Vagina (tissue), 2 donors: Measurements from ENCODE around the gene EREG. TPM values are rescaled to one million over a fixed set of nuclear protein-coding genes. Genes with fewer than 3 reads are reported as not detected.
"Not testable (repeated sequence)": the region's sequence is repeated elsewhere in the genome, so short reads cannot be mapped to it uniquely, and the experiment has no call there.

Experiments used
- DNase-seq, 2 donors: peaks; one replicate each; pipeline ENCODE4 v3.0.0-alpha.2; 2017; ENCODE audit errors: extremely low spot score in 2 of 2
- H3K27ac ChIP-seq: fragments of 200-600 bp; sonication (generic); one replicate; pipeline ENCODE4 v1.5.1; 2019
- H3K27me3 ChIP-seq: fragments of 200-600 bp; sonication (generic); one replicate; pipeline ENCODE4 v1.5.1; 2019
- H3K36me3 ChIP-seq, 2 donors: fragments of 200-600 bp; sonication (generic); one replicate each; pipeline ENCODE4 v1.5.1; 2017 to 2019
- H3K4me1 ChIP-seq: fragments of 200-600 bp; sonication (generic); one replicate; pipeline ENCODE4 v1.5.1; 2019
- H3K4me3 ChIP-seq, 2 donors: fragments of 200-600 bp; sonication (generic); 1 replicate in 1 of 2; 2 replicates in 1 of 2; pipeline ENCODE4 v1.5.1; 2016 to 2019
- H3K9me3 ChIP-seq: fragments of 200-600 bp; sonication (generic); one replicate; pipeline ENCODE4 v1.5.1; 2019
- POLR2A ChIP-seq, 2 donors: fragments of 450-650 bp; IDR thresholded peaks; one replicate each; pipeline ENCODE4 v1.6.1; 2017; ENCODE audit warnings: antibody characterized with exemption in 2 of 2, mild to moderate bottlenecking in 2 of 2, moderate library complexity in 2 of 2
- POLR2AphosphoS5 ChIP-seq, 2 donors: sonication (generic); formaldehyde crosslinking; IDR thresholded peaks; one replicate each; pipeline ENCODE4 v1.9.0; 2017; ENCODE audit warnings: antibody characterized with exemption in 2 of 2, mild to moderate bottlenecking in 2 of 2, low read depth in 1 of 2; ENCODE audit not compliant: insufficient read depth in 1 of 2
- intact Hi-C: fragments of 100-400 bp; cut with DNase I; formaldehyde crosslinking; loops from one replicate; pipeline ENCODE4 v1.15.1; 2023
- total RNA-seq: library from RNA; depleted of rRNA; stranded (reverse); fragments of >200 nt; gene quantifications from one replicate; pipeline ENCODE4 v1.2.3, GENCODE V29; 2016
- TF ChIP-seq, protein P1 (sequence below), 3 experiments: fragments of 450-650 bp in 2 of 3; fragments of 200-600 bp in 1 of 3; sonication (generic) in 1 of 3; IDR thresholded peaks; one replicate each; pipeline ENCODE4 v1.5.1; 2017 to 2019; ENCODE audit warnings: antibody characterized with exemption in 3 of 3, mild to moderate bottlenecking in 2 of 3, moderate library complexity in 2 of 3

Gene EREG
- total RNA-seq, 1 donor from 2014 or later = 1.2 TPM

- DNase-seq = no peak
- TF ChIP-seq POLR2AphosphoS5 (IDR thresholded peaks at IDR 0.05; ENCODE audit: insufficient read depth in 1 of 2, low read depth in 1 of 2) (no peak), POLR2A (IDR thresholded peaks at IDR 0.05) (no peak)
- TF ChIP-seq, protein P1, sequence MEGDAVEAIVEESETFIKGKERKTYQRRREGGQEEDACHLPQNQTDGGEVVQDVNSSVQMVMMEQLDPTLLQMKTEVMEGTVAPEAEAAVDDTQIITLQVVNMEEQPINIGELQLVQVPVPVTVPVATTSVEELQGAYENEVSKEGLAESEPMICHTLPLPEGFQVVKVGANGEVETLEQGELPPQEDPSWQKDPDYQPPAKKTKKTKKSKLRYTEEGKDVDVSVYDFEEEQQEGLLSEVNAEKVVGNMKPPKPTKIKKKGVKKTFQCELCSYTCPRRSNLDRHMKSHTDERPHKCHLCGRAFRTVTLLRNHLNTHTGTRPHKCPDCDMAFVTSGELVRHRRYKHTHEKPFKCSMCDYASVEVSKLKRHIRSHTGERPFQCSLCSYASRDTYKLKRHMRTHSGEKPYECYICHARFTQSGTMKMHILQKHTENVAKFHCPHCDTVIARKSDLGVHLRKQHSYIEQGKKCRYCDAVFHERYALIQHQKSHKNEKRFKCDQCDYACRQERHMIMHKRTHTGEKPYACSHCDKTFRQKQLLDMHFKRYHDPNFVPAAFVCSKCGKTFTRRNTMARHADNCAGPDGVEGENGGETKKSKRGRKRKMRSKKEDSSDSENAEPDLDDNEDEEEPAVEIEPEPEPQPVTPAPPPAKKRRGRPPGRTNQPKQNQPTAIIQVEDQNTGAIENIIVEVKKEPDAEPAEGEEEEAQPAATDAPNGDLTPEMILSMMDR (IDR thresholded peaks at IDR 0.05) = no peak
- Histone ChIP-seq H3K4me1 (no peaks in the 10 kb centered on the region), H3K9me3 (no peaks in the 10 kb centered on the region), H3K4me3 (no peak overlapping the region), H3K36me3 (no peaks in the 10 kb centered on the region), H3K27me3 (no peaks in the 10 kb centered on the region), H3K27ac (no peak overlapping the region)
- intact Hi-C loops = no loop called here
Measured at GRCh38 chr4:74391346-74391745, 26.4 kb downstream of the EREG start.

DNA sequence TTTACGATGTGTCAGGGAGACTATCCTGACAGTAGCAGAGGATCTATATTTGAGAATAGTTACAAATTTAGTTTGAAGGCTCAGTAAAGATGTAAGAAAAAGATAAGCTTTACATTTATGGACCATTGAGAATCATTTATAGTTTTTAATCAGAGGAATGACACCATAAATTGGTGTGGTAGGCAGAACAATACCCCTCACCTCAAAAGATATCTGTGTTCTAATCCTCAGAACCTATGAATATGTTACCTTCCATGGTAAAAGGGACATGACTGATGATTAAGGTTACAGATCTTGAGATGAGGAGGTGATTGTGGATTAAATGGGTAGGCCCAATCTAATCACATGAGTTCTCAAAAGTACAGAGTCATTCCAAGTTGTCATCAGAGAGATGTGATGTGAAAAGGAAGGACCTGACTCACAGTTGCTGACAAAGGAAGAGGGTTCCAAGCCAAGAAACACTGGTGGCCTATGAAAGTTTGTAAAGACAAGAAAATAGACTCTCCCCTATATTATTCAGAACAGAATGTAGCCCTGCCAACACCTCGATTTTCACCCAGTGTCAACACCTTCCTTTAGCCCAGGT is 27.0 kb downstream of the EREG start:
- Histone ChIP-seq H3K27me3 (no peaks in the 10 kb centered on the region), H3K36me3 (no peaks in the 10 kb centered on the region), H3K27ac (no peak overlapping the region), H3K4me3 (no peak overlapping the region), H3K9me3 (no peaks in the 10 kb centered on the region), H3K4me1 (no peaks in the 10 kb centered on the region)
- TF ChIP-seq POLR2AphosphoS5 (IDR thresholded peaks at IDR 0.05; ENCODE audit: insufficient read depth in 1 of 2, low read depth in 1 of 2) (no peak), POLR2A (IDR thresholded peaks at IDR 0.05) (no peak)
- TF ChIP-seq, protein P1 (IDR thresholded peaks at IDR 0.05) = no peak
- intact Hi-C loops = no loop called here
- DNase-seq = no peak

GRCh38 chr4:74394476-74395136 is 29.7 kb downstream of the EREG start:
- Histone ChIP-seq H3K4me3 (no peak overlapping the region), H3K4me1 (no peaks in the 10 kb centered on the region), H3K9me3 (no peaks in the 10 kb centered on the region), H3K27ac (no peak overlapping the region), H3K36me3 (no peaks in the 10 kb centered on the region), H3K27me3 (no peaks in the 10 kb centered on the region)
- TF ChIP-seq, protein P1 (IDR thresholded peaks at IDR 0.05) = no peak
- TF ChIP-seq POLR2AphosphoS5 (IDR thresholded peaks at IDR 0.05; ENCODE audit: insufficient read depth in 1 of 2, low read depth in 1 of 2) = no peak
- TF ChIP-seq POLR2A (IDR thresholded peaks at IDR 0.05) = no peak
- intact Hi-C loops = no loop called here
- DNase-seq = no peak

- no peaks in the 10 kb centered on the region for H3K4me1 ChIP-seq
- DNase-seq = no peak
- H3K9me3 ChIP-seq = no peaks in the 10 kb centered on the region
- intact Hi-C loops = no loop called here
- no peak overlapping the region for H3K4me3 ChIP-seq
- H3K36me3 ChIP-seq = no peaks in the 10 kb centered on the region
- no peaks in the 10 kb centered on the region for H3K27me3 ChIP-seq
- no peak overlapping the region for H3K27ac ChIP-seq
- no peak for TF ChIP-seq POLR2A (IDR thresholded peaks at IDR 0.05)
- TF ChIP-seq POLR2AphosphoS5 (IDR thresholded peaks at IDR 0.05; ENCODE audit: insufficient read depth in 1 of 2, low read depth in 1 of 2) = no peak
- TF ChIP-seq, protein P1 (IDR thresholded peaks at IDR 0.05) = no peak
Measured at GRCh38 chr4:74395633-74396032, 30.7 kb downstream of the EREG start.

GRCh38 chr4:74397748-74398426 is 32.9 kb downstream of the EREG start:
- H3K36me3 ChIP-seq = no peaks in the 10 kb centered on the region
- intact Hi-C loops = no loop called here
- TF ChIP-seq POLR2A (IDR thresholded peaks at IDR 0.05) = no peak
- TF ChIP-seq, protein P1 (IDR thresholded peaks at IDR 0.05) = no peak
- TF ChIP-seq POLR2AphosphoS5 (IDR thresholded peaks at IDR 0.05; ENCODE audit: insufficient read depth in 1 of 2, low read depth in 1 of 2) = no peak
- no peak overlapping the region for H3K27ac ChIP-seq
- DNase-seq = no peak
- no peaks in the 10 kb centered on the region for H3K4me1 ChIP-seq
- H3K4me3 ChIP-seq = peak overlapping the region; percentile 1 to 15
- H3K9me3 ChIP-seq = no peaks in the 10 kb centered on the region
- no peaks in the 10 kb centered on the region for H3K27me3 ChIP-seq

DNA sequence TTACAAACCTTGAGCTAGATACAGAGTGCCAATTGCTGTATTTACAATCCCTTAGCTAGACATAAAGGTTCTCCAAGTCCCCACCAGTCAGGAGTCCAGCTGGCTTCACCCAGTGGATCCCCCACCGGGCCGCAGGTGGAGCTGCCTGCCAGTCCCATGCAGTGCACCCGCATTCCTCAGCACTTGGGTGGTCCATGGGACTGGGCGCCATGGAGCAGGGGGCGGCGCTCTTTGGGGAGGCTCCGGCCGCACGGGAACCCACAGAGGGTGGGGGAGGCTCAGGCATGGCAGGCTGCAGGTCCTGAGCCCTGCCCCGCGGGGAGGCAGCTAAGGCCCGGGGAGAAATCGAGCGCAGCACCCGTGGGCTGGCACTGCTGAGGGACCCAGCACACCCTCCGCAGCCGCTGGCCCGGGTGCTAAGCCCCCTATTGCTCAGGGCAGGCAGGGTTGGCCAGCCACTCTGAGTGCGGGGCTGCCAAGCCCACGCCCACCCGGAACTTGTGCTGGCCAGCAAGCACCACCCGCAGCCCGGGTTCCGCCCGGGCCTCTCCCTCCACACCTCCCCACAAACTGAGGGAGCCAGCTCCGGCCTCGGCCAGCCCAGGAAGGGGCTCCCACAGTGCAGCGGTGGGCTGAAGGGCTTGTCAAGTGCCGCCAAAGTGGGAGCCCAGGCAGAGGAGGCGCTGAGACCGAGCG is 34.1 kb downstream of the EREG start:
- H3K4me1 ChIP-seq, H3K27me3 ChIP-seq, H3K9me3 ChIP-seq, DNase-seq, H3K36me3 ChIP-seq, H3K4me3 ChIP-seq, H3K27ac ChIP-seq, intact Hi-C loops: not testable (repeated sequence)
